GM12892 (cell line): ENCODE measurements around the gene OPCML.

Experiments used
- DNase-seq: peaks from one replicate; pipeline ENCODE4 v3.0.0; 2011; ENCODE audit not compliant: insufficient read length
- FAIRE-seq: peaks from 2 replicates; lab custom pipeline; 2011; peaks lifted over from hg19 to GRCh38; lab: Jason Lieb, UNC
- POLR2A ChIP-seq: IDR thresholded peaks from 2 replicates; pipeline ENCODE4 v1.6.1; 2011; ENCODE audit warnings: low read depth, low read length, control low read depth
- POLR2AphosphoS5 ChIP-seq: IDR thresholded peaks from 2 replicates; pipeline ENCODE4 v1.6.1; 2011; ENCODE audit warnings: low read depth, low read length, control low read depth
- TAF1 ChIP-seq: IDR thresholded peaks from 2 replicates; pipeline ENCODE4 v1.6.1; 2011; ENCODE audit warnings: low read depth, mild to moderate bottlenecking, control low read depth, low read length, borderline replicate concordance

Gene OPCML

GRCh38 chr11:133399855-133400625 is 132.3 kb downstream of the OPCML start:
- no peak for TF ChIP-seq TAF1
- TF ChIP-seq POLR2AphosphoS5 = no peak
- no peak for TF ChIP-seq POLR2A

GRCh38 chr11:133399294-133399693 is 133.0 kb downstream of the OPCML start:
- TF ChIP-seq POLR2A (no peak), TAF1 (no peak), POLR2AphosphoS5 (no peak)
- DNase-seq (no peak), FAIRE-seq (no peak)

More at GRCh38 chr11:133399855-133400625, 132.3 kb downstream of the OPCML start:
- DNase-seq (no peak), FAIRE-seq (peak; percentile 5)

- TF ChIP-seq POLR2AphosphoS5 (no peak), TAF1 (no peak), POLR2A (no peak)
- DNase-seq (no peak), FAIRE-seq (no peak)
These were observed 141.5 kb downstream of the OPCML start for GRCh38 chr11:133390803-133391202.

DNA sequence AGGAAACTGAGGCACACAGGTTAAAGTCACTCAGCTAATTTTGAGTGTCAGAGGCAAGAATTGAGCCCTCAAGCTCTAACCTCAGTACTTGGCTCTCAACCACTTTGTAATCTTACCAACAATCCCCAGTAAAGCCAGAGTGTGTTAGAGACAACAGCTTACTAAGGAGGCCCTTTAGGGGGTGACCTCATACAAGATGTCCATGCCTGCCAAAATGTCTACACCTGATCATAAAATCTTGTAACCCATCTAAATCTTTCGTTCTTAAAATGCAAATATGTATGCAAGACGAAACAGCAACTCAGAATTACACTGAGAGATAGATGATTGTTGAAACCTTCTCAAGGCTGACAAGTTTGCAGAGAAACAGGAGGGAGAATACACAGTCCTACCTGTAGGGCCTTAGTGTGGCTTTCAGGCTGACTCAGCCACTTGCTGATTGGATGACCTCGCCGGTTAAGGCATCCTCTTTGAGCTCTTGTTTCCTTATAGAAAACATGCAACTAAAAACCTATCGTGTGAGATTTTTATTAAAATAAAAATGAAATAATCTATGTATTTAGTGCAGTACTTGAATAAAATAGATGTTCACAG is 143.2 kb downstream of the OPCML start:
- peak; percentile 94 for FAIRE-seq
- no peak for TF ChIP-seq TAF1
- TF ChIP-seq POLR2AphosphoS5 = no peak
- no peak for TF ChIP-seq POLR2A
- peak; percentile 19 for DNase-seq

DNA sequence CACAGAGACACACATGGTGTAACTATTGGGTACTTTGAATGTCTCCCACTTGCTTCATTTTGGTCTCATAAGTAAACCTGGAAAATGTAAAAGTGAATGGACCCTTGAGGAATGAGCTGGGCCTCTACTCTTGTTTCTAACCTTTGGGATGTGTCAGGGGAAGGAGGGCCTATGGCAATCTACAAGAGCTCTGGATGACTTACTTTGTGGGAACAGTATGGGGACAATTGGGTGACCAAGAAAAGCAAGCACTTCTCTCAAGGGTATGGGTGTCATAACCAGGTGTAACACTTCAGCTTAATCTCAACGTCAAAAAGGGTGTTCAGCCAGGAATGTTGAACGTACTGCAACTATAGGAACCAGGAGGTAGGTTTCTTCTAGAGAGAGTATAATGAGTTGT is 144.0 kb downstream of the OPCML start:
- no peak for FAIRE-seq
- TF ChIP-seq TAF1 (no peak), POLR2A (no peak), POLR2AphosphoS5 (no peak)
- no peak for DNase-seq

- no peak for DNase-seq
- FAIRE-seq = peak; percentile 9
- no peak for TF ChIP-seq POLR2AphosphoS5
- TF ChIP-seq TAF1 = no peak
- no peak for TF ChIP-seq POLR2A
These were observed 145.4 kb downstream of the OPCML start for GRCh38 chr11:133386852-133387251.

GRCh38 chr11:133386262-133386661 is 146.0 kb downstream of the OPCML start:
- no peak for FAIRE-seq
- no peak for TF ChIP-seq TAF1
- no peak for TF ChIP-seq POLR2AphosphoS5
- TF ChIP-seq POLR2A = no peak
- no peak for DNase-seq

DNA sequence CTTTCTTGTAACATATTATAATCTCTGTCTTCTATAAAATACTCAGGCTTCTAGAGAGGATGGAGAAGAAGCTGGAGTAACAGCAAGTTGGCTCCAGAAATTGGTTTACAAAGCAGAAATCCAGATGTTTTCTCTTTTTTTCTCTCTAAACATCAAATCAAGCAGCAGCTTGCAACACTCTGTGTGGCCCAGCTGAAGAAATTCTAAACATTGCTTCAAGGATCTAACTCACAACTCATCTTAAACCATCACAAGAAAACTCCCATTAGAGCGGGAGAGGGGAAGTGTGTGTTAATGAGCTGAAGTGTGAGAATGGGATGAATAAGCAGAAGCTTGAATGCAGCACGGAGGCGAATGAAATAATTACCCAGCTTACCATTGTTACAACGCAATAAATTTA is 146.5 kb downstream of the OPCML start:
- FAIRE-seq (peak; percentile 54), DNase-seq (no peak)
- no peak for TF ChIP-seq TAF1
- no peak for TF ChIP-seq POLR2A
- TF ChIP-seq POLR2AphosphoS5 = no peak

- no peak for FAIRE-seq
- TF ChIP-seq TAF1 (no peak), POLR2AphosphoS5 (no peak), POLR2A (no peak)
- DNase-seq = no peak
These were observed 147.6 kb downstream of the OPCML start for GRCh38 chr11:133384731-133385130.

DNA sequence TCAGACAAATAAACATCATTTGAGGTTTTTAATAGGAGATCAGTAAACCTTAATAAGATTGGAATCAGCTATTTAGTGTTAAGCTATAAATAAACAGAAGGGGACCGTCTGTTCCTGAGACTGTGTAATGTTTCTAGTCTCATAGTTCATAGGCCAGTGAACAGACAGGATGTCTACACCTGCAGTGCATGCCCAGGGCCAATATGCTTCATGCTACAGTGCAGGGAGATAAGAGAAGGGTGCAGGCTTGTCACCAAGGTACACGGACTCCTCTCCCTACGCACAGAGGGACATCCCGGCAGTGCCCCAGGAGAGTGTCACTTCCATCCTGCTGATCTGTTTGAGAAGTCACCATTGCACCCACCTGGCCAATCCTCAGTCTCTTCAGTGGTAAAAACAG is 148.6 kb downstream of the OPCML start:
- no peak for TF ChIP-seq POLR2AphosphoS5
- no peak for TF ChIP-seq POLR2A
- DNase-seq (no peak), FAIRE-seq (peak; percentile 30)

- DNase-seq (no peak), FAIRE-seq (no peak)
- no peak for TF ChIP-seq TAF1
- TF ChIP-seq POLR2A = no peak
- TF ChIP-seq POLR2AphosphoS5 = no peak
These were observed 149.1 kb downstream of the OPCML start for GRCh38 chr11:133383201-133383600.

DNA sequence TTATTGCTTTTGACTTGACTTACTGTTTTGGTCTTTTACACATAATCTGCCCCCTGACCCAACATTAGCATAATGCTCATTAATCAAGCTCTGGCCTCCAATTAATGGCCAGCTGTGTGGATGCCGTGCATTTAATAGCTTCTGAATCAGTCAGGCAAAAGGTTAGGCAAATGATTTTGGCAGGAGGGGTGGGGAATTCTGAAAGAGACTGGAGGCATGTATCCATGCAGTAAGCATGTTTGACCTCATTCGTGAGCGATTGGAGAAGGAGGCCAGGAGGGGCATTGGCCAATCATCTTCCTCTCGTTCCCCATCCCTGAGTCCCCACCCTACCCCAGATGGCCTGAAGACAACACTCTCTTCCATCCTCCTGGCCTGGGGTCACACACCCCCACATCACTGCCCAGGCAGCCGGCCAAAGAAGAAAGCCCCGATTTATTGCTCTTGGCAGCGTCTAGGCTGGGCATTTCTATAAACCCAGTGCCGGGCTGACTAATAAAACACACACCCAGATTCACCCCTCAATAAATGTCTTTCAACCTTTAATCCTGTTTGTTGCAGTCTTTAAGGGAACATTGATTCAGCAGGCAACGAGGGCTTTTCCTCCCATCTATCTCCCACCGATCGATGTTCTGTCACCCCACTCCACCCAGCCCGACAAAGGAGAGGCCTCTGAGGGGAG is 150.0 kb downstream of the OPCML start:
- DNase-seq = no peak

More for the DNA sequence above, 150.0 kb downstream of the OPCML start:
- no peak for FAIRE-seq
- TF ChIP-seq POLR2A (no peak), TAF1 (no peak), POLR2AphosphoS5 (no peak)
